Endodermal cell (in vitro differentiated cells): ENCODE data around the gene SLC27A6. TPM values are rescaled to one million over a fixed set of nuclear protein-coding genes. Genes with fewer than 3 reads are reported as not detected.
"Not testable (repeated sequence)": the region's sequence is repeated elsewhere in the genome, so short reads cannot be mapped to it uniquely, and the experiment has no call there.

Source experiments
- DNase-seq: peaks from one replicate; pipeline ENCODE4 v3.0.0-alpha.2; 2017
- H3K27ac ChIP-seq: 2 replicates; pipeline ENCODE4 v1.5.1; 2013; ENCODE audit warnings: mild to moderate bottlenecking, low read depth, low read length, moderate library complexity
- H3K27me3 ChIP-seq: 2 replicates; pipeline ENCODE4 v1.6.1; 2013; ENCODE audit warnings: mild to moderate bottlenecking, low read length, moderate library complexity; ENCODE audit not compliant: insufficient read depth, control insufficient read depth, poor library complexity, severe bottlenecking
- H3K36me3 ChIP-seq: 2 replicates; pipeline ENCODE4 v1.7.0; 2013; ENCODE audit warnings: mild to moderate bottlenecking, low read length, moderate library complexity; ENCODE audit not compliant: control insufficient read depth, insufficient read depth
- H3K4me1 ChIP-seq: one replicate; pipeline ENCODE4 v1.7.0; 2013; ENCODE audit warnings: low read length; ENCODE audit not compliant: control insufficient read depth, insufficient read depth
- H3K4me3 ChIP-seq: 2 replicates; pipeline ENCODE4 v1.5.1; 2013; ENCODE audit warnings: mild to moderate bottlenecking, low read length, moderate library complexity
- H3K9ac ChIP-seq: 2 replicates; pipeline ENCODE4 v1.6.1; 2013; ENCODE audit warnings: mild to moderate bottlenecking, low read length, moderate library complexity; ENCODE audit not compliant: poor library complexity, severe bottlenecking; ENCODE audit errors: extremely low read depth
- H3K9me3 ChIP-seq: 2 replicates; pipeline ENCODE4 v1.6.1; 2013; ENCODE audit warnings: mild to moderate bottlenecking, low read length, moderate library complexity; ENCODE audit not compliant: control insufficient read depth
- H3K27ac Mint-ChIP-seq: 2 replicates; pipeline ENCODE4 v1.8.0; 2020; ENCODE audit warnings: mixed read lengths
- H3K27me3 Mint-ChIP-seq: 2 replicates; pipeline ENCODE4 v1.8.0; 2021; ENCODE audit warnings: mild to moderate bottlenecking, mixed read lengths; ENCODE audit not compliant: insufficient read depth
- H3K36me3 Mint-ChIP-seq: 2 replicates; pipeline ENCODE4 v1.8.0; 2020; ENCODE audit warnings: low read depth, mixed read lengths
- H3K4me1 Mint-ChIP-seq: 2 replicates; pipeline ENCODE4 v1.8.0; 2020; ENCODE audit warnings: mixed read lengths
- H3K4me3 Mint-ChIP-seq: 2 replicates; pipeline ENCODE4 v1.8.0; 2020; ENCODE audit warnings: mild to moderate bottlenecking, moderate library complexity, mixed read lengths
- H3K9me3 Mint-ChIP-seq: 2 replicates; pipeline ENCODE4 v1.8.0; 2020; ENCODE audit warnings: mild to moderate bottlenecking, mixed read lengths
- WGBS, 2 experiments: methylation state at CpG; one replicate each; pipeline versions ENCODE4 v1.1.5 to v1.1.7; 2013; ENCODE audit warnings: missing lambda C conversion rate in 2 of 2, mixed read lengths in 1 of 2; ENCODE audit not compliant: insufficient coverage in 1 of 2, insufficient read length in 1 of 2; 5-methylcytosine and 5-hydroxymethylcytosine counted together
- total RNA-seq, 2 donors: library from RNA; stranded (reverse); fragmentation: NEBNext Ultra II Directional in 1 of 2; extraction: Animal tissue kit (Norgen Biotek cat#: 25700) in 1 of 2; gene quantifications; 2 replicates in 1 of 2; 3 replicates in 1 of 2; pipeline ENCODE4 v1.2.1, GENCODE V29; 2021
- TF ChIP-seq, protein P1 (sequence below): fragments of 200-600 bp; sonication (generic); conservative IDR thresholded peaks from 2 replicates; pipeline ENCODE4 v1.5.0; 2021; ENCODE audit warnings: antibody characterized with exemption, mild to moderate bottlenecking

SLC27A6 gene
- total RNA-seq, 2 donors from 2014 or later, result 3.3 to 7.2 TPM

DNA sequence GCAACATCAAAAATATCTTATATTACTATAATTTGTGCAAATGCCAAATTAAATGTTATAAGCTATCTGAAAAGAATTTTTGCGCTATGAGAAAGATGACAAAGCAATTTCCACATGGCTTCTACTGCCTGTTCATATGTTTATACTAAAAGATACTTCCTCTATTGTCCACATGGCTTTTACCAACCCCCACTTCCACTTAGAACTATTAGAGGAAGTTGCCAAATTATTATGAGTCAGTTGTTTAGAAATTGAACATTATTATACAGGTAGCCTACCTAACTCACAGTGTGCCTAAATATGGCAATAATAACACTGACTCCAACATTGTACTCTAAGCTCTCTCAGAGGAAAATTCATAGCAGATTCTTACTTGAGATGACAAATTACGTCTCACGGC, 37.6 kb upstream of the SLC27A6 start:
- TF ChIP-seq, protein P1, sequence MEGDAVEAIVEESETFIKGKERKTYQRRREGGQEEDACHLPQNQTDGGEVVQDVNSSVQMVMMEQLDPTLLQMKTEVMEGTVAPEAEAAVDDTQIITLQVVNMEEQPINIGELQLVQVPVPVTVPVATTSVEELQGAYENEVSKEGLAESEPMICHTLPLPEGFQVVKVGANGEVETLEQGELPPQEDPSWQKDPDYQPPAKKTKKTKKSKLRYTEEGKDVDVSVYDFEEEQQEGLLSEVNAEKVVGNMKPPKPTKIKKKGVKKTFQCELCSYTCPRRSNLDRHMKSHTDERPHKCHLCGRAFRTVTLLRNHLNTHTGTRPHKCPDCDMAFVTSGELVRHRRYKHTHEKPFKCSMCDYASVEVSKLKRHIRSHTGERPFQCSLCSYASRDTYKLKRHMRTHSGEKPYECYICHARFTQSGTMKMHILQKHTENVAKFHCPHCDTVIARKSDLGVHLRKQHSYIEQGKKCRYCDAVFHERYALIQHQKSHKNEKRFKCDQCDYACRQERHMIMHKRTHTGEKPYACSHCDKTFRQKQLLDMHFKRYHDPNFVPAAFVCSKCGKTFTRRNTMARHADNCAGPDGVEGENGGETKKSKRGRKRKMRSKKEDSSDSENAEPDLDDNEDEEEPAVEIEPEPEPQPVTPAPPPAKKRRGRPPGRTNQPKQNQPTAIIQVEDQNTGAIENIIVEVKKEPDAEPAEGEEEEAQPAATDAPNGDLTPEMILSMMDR, result no peak
- peaks cover 11% of the 10 kb centered on the region for H3K9me3 Mint-ChIP-seq
- H3K36me3 ChIP-seq, result no peaks in the 10 kb centered on the region
- no peak for DNase-seq
- no peak overlapping the region for H3K4me3 Mint-ChIP-seq
- no peaks in the 10 kb centered on the region for H3K4me1 ChIP-seq
- no peaks in the 10 kb centered on the region for H3K4me1 Mint-ChIP-seq
- no peaks in the 10 kb centered on the region for H3K27me3 Mint-ChIP-seq
- H3K4me3 ChIP-seq, result no peak overlapping the region
- WGBS, 2 experiments, result 76% methylated on average over 3 of the region's 3 CpGs; no CpG with 5 or more reads in 1 of the 2 experiments
- H3K27ac ChIP-seq, result no peak overlapping the region
- H3K27me3 ChIP-seq, result no peaks in the 10 kb centered on the region
- no peaks in the 10 kb centered on the region for H3K36me3 Mint-ChIP-seq
- H3K9ac ChIP-seq, result no peak overlapping the region
- H3K27ac Mint-ChIP-seq, result no peak overlapping the region
- peaks cover 15% of the 10 kb centered on the region for H3K9me3 ChIP-seq

DNA sequence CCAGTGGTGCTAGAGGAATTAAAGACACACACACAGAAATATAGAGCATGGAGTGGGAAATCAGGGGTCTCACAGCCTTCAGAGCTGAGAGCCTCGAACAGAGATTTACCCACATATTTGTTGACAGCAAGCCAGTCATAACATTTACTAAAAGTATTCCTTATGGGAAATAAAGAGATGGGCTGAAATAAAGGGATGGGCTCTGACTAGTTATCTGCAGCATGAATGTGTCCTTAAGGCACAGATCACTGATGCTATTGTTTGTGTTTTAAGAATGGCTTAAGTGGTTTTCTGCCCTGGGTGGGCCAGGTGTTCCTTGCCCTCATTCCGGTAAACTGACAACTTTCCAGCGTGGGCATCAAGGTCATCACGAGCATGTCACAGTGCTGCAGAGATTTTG, 33.1 kb upstream of the SLC27A6 start:
- not testable (repeated sequence) for H3K4me3 Mint-ChIP-seq, H3K27ac Mint-ChIP-seq, DNase-seq, H3K4me1 ChIP-seq, H3K4me3 ChIP-seq, H3K27ac ChIP-seq, H3K9ac ChIP-seq, H3K27me3 Mint-ChIP-seq, H3K27me3 ChIP-seq, H3K36me3 Mint-ChIP-seq, H3K36me3 ChIP-seq, H3K4me1 Mint-ChIP-seq
- H3K9me3 ChIP-seq, result peaks cover 16% of the 10 kb centered on the region
- 95 to 100% methylated on average over 1 to 4 of the region's 4 CpGs for WGBS, 2 experiments
- peaks cover 14% of the 10 kb centered on the region for H3K9me3 Mint-ChIP-seq

DNA sequence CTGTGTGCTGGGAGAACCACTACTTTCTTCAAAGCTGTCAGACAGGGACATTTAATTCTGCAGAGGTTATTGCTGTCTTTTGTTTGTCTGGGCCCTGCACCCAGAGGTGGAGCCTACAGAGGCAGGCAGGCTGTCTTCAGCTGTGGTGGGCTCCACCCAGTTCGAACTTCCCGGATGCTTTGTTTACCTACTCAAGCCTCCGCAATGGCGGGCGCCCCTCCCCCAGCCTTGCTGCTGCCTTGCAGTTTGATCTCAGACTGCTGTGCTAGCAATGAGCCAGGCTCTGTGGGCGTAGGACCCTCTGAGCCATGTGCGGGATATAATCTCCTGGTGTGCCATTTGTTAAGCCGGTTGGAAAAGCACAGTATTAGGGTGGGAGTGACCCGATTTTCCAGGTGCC, 22.2 kb upstream of the SLC27A6 start:
- not testable (repeated sequence) for H3K27ac ChIP-seq, H3K27ac Mint-ChIP-seq, H3K9ac ChIP-seq, H3K9me3 ChIP-seq, H3K4me3 ChIP-seq, H3K27me3 Mint-ChIP-seq, H3K27me3 ChIP-seq, H3K4me3 Mint-ChIP-seq, H3K36me3 Mint-ChIP-seq, H3K36me3 ChIP-seq, H3K4me1 ChIP-seq, H3K4me1 Mint-ChIP-seq, DNase-seq
- H3K9me3 Mint-ChIP-seq, result peaks cover 35% of the 10 kb centered on the region
- 80 to 85% methylated on average over 1 to 8 of the region's 9 CpGs for WGBS, 2 experiments

DNA sequence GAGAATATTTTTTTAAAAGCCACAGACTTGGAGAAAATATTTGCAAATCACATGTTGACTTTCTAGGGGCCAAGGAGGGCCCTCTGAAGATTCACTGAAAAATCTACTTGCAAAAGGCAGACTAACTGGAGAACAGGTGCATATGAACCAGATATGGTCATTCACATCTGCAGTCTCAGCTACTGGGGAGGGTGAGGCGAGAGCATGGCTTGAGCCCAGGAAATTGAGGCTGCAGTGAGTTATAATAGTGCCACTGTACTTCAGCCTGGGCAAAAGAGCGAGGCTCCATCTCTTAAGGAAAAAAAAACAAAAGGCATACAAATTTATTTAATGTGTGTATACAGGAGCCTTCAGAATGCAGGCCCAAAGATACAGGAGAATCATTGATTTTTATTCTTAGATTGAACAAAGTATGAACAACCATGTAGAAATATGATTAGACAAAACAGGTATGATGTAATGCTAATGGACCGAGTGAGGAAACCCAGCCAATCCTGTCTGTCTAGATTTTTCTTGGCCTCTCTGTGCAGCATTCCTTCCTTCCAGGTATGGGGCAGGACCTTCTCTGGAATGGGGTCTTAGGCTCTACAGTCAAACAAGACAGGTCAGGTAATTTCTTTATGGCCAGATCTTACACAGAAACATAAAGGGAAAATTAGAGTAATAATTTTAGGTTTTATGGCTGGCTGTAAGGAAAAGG, 15.3 kb upstream of the SLC27A6 start:
- H3K27ac ChIP-seq, result no peak overlapping the region
- DNase-seq, result no peak
- no peak overlapping the region for H3K4me3 Mint-ChIP-seq
- H3K36me3 ChIP-seq, result no peaks in the 10 kb centered on the region
- TF ChIP-seq, protein P1, result no peak
- no peaks in the 10 kb centered on the region for H3K9me3 Mint-ChIP-seq
- no peak overlapping the region for H3K27ac Mint-ChIP-seq
- no peaks in the 10 kb centered on the region for H3K4me1 ChIP-seq
- H3K4me3 ChIP-seq, result no peak overlapping the region
- no peaks in the 10 kb centered on the region for H3K36me3 Mint-ChIP-seq
- WGBS, 2 experiments, result 89 to 93% methylated on average over 3 of the region's 3 CpGs
- H3K9ac ChIP-seq, result no peak overlapping the region
- no peaks in the 10 kb centered on the region for H3K27me3 ChIP-seq
- no peaks in the 10 kb centered on the region for H3K27me3 Mint-ChIP-seq
- no peaks in the 10 kb centered on the region for H3K4me1 Mint-ChIP-seq
- no peaks in the 10 kb centered on the region for H3K9me3 ChIP-seq

DNA sequence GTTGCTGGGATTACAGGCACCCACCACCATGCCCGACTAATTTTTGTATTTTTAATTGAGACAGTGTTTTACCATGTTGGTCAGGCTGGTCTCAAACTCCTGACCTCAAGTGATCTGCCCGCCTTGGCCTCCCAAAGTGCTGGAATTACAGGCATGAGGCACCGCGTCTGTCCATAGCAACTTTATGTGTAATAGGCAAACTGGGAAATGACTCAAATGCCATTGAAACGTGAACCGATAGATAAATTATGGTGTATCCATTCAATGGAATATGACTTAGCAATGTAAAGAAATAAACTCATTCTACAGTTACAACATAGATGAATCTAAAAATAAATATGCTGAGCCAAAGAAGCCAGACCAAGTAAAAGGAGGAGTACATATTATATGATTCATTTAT, 14.0 kb upstream of the SLC27A6 start:
- H3K4me3 ChIP-seq, H3K36me3 ChIP-seq, H3K27ac Mint-ChIP-seq, H3K9me3 ChIP-seq, DNase-seq, H3K4me1 Mint-ChIP-seq, H3K4me3 Mint-ChIP-seq, H3K36me3 Mint-ChIP-seq, H3K27me3 ChIP-seq, H3K27me3 Mint-ChIP-seq, H3K27ac ChIP-seq, H3K4me1 ChIP-seq, H3K9me3 Mint-ChIP-seq, H3K9ac ChIP-seq: not testable (repeated sequence)
- WGBS, 2 experiments, result 90 to 93% methylated on average over 1 to 6 of the region's 6 CpGs
